KBM-7 (cell line): Measurements from ENCODE around the gene ADGRL2.

Experiments
- DNase-seq: peaks from one replicate; pipeline ENCODE4 v3.0.0-alpha.2; 2015
- in situ Hi-C: fragments of 300-500 bp; cut with MboI; formaldehyde crosslinking; loops from 2 replicates; pipeline ENCODE4 v1.14.3; 2020; ENCODE audit warnings: low sequenced_read_pairs, low pct_unique_long_range_greater_than_20kb, mixed read lengths

Gene ADGRL2

GRCh38 chr1:82030830-82031229, 230.1 kb downstream of the ADGRL2 start:
- DNase-seq, result no peak
- in situ Hi-C loops, result no loop called here

GRCh38 chr1:82032068-82032467, 231.3 kb downstream of the ADGRL2 start:
- no peak for DNase-seq
- in situ Hi-C loops, result no loop called here

GRCh38 chr1:82034812-82035211, 234.1 kb downstream of the ADGRL2 start:
- in situ Hi-C loops, result no loop called here
- no peak for DNase-seq
